Lung (tissue), 12 donors: ENCODE results near the gene USP48. TPM values are rescaled to one million over a fixed set of nuclear protein-coding genes. Genes with fewer than 3 reads are reported as not detected.
A peak's percentile ranks its signal among the peaks of the same experiment; 100 is the strongest.
"Not testable (repeated sequence)": the region's sequence is repeated elsewhere in the genome, so short reads cannot be mapped to it uniquely, and the experiment has no call there.

ENCODE experiments used
- ATAC-seq: fragments of 200-7000 bp; cut with Tn5 transposase; one replicate; pipeline ENCODE4 v1.9.1; 2020; ENCODE audit warnings: moderate number of reproducible peaks; ENCODE audit not compliant: insufficient read depth, low FRiP score
- DNase-seq, 3 donors: peaks; one replicate each; pipeline ENCODE4 v3.0.0-alpha.2; 2013 to 2017
- H3K27ac ChIP-seq, 2 donors: one replicate each; pipeline ENCODE4 v1.5.1; 2013; ENCODE audit warnings: mild to moderate bottlenecking in 2 of 2, moderate library complexity in 2 of 2, control low read depth in 1 of 2, inconsistent platforms in 1 of 2, low read depth in 1 of 2, low read length in 1 of 2
- H3K27me3 ChIP-seq, 3 donors: one replicate each; pipeline ENCODE4 v1.5.1; 2013; ENCODE audit warnings: low read length in 2 of 3; ENCODE audit not compliant: control insufficient read depth in 3 of 3, insufficient read depth in 3 of 3
- H3K36me3 ChIP-seq, 4 donors: one replicate each; pipeline ENCODE4 v1.5.1; 2013; ENCODE audit warnings: low read length in 4 of 4, mild to moderate bottlenecking in 1 of 4, moderate library complexity in 1 of 4; ENCODE audit not compliant: control insufficient read depth in 4 of 4, insufficient read depth in 4 of 4
- H3K4me1 ChIP-seq, 5 donors: one replicate each; pipeline ENCODE4 v1.5.1; 2013; ENCODE audit warnings: low read length in 5 of 5, mild to moderate bottlenecking in 2 of 5, moderate library complexity in 1 of 5; ENCODE audit not compliant: control insufficient read depth in 5 of 5, insufficient read depth in 5 of 5
- H3K4me3 ChIP-seq: one replicate; pipeline ENCODE4 v1.5.1; 2013; ENCODE audit warnings: mild to moderate bottlenecking, control low read depth, moderate library complexity
- H3K9ac ChIP-seq, 2 donors: one replicate each; pipeline ENCODE4 v1.5.1; 2013; ENCODE audit warnings: low read length in 2 of 2, control low read depth in 1 of 2; ENCODE audit not compliant: insufficient read depth in 1 of 2
- H3K9me3 ChIP-seq, 4 donors: one replicate each; pipeline ENCODE4 v1.5.1; 2013; ENCODE audit warnings: low read length in 3 of 4, mild to moderate bottlenecking in 1 of 4, moderate library complexity in 1 of 4; ENCODE audit not compliant: control insufficient read depth in 4 of 4, insufficient read depth in 3 of 4
- WGBS, 2 donors: extraction: QIAGEN DNeasy Blood & Tissue Kit; methylation state at CpG; one replicate each; pipeline ENCODE4 v1.1.7; 2013; 5-methylcytosine and 5-hydroxymethylcytosine counted together
- polyA plus RNA-seq, 2 donors: library from polyadenylated mRNA; stranded (reverse); fragments of 200-250 nt; gene quantifications; one replicate each; pipeline ENCODE4 v1.2.1, GENCODE V29; 2013
- total RNA-seq, 2 donors: library from RNA; depleted of rRNA in 1 of 2; stranded (reverse); fragments of >200 nt in 1 of 2; gene quantifications; one replicate each; pipeline ENCODE4 v1.2.1, GENCODE V29; 2014 to 2021
- TF ChIP-seq, protein P1 (sequence below): IDR thresholded peaks from 2 replicates; pipeline ENCODE4 v1.5.1; 2012; ENCODE audit warnings: mild to moderate bottlenecking; ENCODE audit errors: control extremely low read depth, extremely low read depth
- donor health status: control.
- donor health status: control.
- donor health status: Bipolar disorder and iron deficiency.
- donor health status: healthy.
- donor health status: DM: yes; HTN: yes; CAD: no.

The USP48 gene
- total and polyA plus RNA-seq, 4 donors = 15.6 to 107 (median 33.5) TPM

DNA sequence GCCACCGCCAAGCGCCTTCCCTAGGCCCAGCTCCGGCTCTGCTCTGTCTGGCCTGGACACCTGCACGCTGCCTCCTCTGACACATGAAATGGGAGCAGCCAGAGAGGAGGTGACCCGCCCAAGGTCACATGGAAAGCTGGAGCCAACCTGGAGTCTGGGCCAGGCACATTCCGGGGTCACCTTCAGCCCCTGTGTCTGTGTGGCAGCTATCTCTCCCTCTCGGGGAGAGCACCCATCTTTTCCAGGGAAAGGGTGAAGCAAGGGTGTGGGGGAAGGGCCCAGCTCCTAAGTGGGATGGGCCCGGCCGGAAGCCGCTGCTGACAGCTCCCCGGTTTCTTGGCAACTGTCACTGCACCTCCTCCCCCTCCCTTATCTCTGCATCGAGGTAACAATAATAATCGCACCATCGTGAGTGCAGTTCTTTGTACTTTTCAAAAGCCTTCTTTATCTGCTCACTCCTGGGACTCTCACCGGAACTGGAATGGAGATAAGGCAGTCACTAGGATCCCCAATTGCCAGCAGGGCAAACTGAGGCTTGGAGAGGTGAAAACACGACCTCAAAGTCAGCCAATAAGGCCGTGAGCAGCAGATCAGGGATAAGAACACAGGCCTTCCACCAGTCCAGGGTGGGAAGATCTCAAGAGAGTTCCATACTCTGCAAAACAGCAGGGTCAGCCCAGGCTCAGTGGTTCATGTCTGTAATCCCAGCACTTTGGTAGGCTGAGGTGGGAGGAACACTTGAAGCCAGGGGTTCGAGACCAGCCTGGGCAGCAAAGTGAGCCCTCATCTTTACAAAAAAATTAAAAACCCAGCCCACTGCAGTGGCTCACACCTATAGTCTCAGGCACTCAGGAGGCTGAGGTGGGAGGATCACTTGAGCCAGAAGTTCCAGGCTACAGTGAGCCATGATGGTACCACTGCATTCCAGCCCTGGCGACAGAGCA is 150.7 kb downstream of the USP48 start:
- H3K9me3 ChIP-seq = no peaks in the 10 kb centered on the region
- H3K4me3 ChIP-seq = no peak overlapping the region
- WGBS, 2 donors = 50 to 67% methylated on average over 18 to 19 of the region's 19 CpGs
- no peak for ATAC-seq
- TF ChIP-seq, protein P1, sequence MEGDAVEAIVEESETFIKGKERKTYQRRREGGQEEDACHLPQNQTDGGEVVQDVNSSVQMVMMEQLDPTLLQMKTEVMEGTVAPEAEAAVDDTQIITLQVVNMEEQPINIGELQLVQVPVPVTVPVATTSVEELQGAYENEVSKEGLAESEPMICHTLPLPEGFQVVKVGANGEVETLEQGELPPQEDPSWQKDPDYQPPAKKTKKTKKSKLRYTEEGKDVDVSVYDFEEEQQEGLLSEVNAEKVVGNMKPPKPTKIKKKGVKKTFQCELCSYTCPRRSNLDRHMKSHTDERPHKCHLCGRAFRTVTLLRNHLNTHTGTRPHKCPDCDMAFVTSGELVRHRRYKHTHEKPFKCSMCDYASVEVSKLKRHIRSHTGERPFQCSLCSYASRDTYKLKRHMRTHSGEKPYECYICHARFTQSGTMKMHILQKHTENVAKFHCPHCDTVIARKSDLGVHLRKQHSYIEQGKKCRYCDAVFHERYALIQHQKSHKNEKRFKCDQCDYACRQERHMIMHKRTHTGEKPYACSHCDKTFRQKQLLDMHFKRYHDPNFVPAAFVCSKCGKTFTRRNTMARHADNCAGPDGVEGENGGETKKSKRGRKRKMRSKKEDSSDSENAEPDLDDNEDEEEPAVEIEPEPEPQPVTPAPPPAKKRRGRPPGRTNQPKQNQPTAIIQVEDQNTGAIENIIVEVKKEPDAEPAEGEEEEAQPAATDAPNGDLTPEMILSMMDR = no peak
- DNase-seq = no peak
- no peak overlapping the region for H3K9ac ChIP-seq
- no peaks in the 10 kb centered on the region for H3K36me3 ChIP-seq
- H3K27me3 ChIP-seq = no peaks in the 10 kb centered on the region
- H3K4me1 ChIP-seq = peaks cover 0 to 21% (median 5%) of the 10 kb centered on the region in 5 donors
- no peak overlapping the region for H3K27ac ChIP-seq

DNA sequence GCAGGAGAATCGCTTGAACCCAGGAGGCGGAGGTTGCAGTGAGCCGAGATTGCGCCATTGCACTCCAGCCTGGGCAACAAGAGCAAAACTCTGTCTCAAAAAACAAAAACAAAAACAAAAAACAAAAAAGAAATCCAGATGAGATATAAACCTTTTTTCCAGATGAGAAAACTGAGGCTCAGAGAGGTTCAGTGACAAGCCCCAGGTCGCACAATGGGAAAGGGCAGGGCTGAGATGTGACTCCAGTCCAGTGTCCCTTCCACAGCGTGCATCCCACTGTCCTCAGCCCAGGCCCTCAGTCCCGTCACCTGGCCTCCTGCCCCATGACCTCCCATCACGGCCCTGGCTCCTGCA is 151.4 kb downstream of the USP48 start:
- not testable (repeated sequence) for H3K36me3 ChIP-seq, H3K9ac ChIP-seq, H3K9me3 ChIP-seq, ATAC-seq, DNase-seq, H3K4me3 ChIP-seq, H3K27me3 ChIP-seq, H3K27ac ChIP-seq
- 82 to 89% methylated on average over 7 to 8 of the region's 8 CpGs for WGBS, 2 donors
- peaks cover 0 to 21% (median 5%) of the 10 kb centered on the region in 5 donors for H3K4me1 ChIP-seq

DNA sequence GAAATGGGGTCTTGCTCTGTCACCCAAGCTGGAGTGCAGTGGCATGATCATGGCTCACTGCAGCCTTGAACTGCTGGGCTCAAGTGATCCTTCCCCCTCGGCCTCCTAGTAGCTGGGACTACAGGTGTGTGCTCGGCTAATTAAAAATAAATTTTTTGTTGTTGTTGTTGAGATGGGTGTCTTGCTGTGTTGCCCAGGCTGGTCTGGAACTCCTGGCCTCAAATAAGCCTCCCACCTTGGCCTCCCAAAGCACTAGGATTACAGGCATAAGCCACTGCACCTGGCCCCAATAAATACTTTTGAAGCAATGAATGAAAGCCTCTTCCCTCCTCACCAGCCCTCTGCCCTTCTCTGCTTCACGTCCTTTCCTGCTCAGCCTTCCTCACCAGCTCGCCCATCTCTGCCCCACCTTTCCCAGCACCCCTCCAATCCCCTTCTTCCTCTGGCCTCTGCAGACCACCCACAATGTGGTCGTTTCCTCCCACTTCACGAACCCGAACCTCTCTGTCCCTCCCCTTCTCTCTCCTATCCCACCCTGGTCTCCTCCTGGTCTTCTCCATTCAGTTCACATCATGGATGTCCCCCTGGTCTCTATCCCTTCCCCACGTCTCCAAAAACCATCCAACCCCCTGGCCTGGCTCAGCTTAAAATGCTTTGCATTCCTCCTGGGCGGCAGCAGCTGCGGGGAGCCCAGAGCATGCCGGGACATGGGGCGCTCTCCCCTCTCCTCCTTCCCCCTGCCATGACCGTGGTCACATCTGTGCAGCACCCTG is 152.2 kb downstream of the USP48 start:
- no peaks in the 10 kb centered on the region for H3K27me3 ChIP-seq
- H3K9ac ChIP-seq = no peak overlapping the region
- no peaks in the 10 kb centered on the region for H3K9me3 ChIP-seq
- H3K27ac ChIP-seq = no peak overlapping the region
- ATAC-seq (no peak), DNase-seq (peak in 2 of 3 donors; percentile 46 to 65)
- TF ChIP-seq, protein P1 = no peak
- H3K4me3 ChIP-seq = no peak overlapping the region
- 63 to 65% methylated on average over 13 of the region's 13 CpGs for WGBS, 2 donors
- H3K4me1 ChIP-seq = peaks cover 0 to 21% (median 5%) of the 10 kb centered on the region in 5 donors
- H3K36me3 ChIP-seq = no peaks in the 10 kb centered on the region

DNA sequence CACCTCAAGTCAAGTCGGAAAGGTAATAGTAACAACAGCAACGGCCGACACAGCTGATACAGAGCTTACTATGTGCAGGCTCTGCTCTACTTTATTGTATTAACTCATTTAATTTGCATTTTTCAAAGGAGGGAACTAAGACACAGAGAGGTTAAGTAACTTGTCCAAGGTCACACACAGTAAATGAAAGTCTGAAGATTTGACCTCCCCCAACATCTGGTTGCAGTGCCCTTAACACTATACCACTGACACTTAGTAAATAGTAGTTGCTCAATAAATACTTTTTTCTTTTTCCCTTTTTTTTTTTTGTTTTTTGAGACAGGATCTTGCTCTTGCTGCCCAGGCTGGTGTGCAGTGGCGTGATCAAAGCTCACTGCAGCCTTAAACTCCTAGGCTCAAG is 153.0 kb downstream of the USP48 start:
- Histone ChIP-seq H3K27me3 (no peaks in the 10 kb centered on the region), H3K9ac (no peak overlapping the region), H3K36me3 (no peaks in the 10 kb centered on the region), H3K4me3 (no peak overlapping the region), H3K9me3 (no peaks in the 10 kb centered on the region), H3K4me1 (peaks cover 0 to 20% (median 5%) of the 10 kb centered on the region in 5 donors), H3K27ac (no peak overlapping the region)
- no peak for DNase-seq
- TF ChIP-seq, protein P1 = no peak
- WGBS, 2 donors = 86 to 92% methylated on average over 4 of the region's 4 CpGs
- ATAC-seq = no peak
